HG02981 (cell line): ENCODE results near the gene RBFOX1.
"Not testable (repeated sequence)": the region's sequence is repeated elsewhere in the genome, so short reads cannot be mapped to it uniquely, and the experiment has no call there.

ENCODE experiments used
- ATAC-seq: cut with Tn5 transposase; IDR thresholded peaks from one replicate; pipeline ENCODE4 v1.9.1; 2021; ENCODE audit warnings: mild to moderate bottlenecking, moderate library complexity; ENCODE audit not compliant: unreplicated experiment

The RBFOX1 gene

GRCh38 chr16:7449306-7449705 lies 116.7 kb downstream of the RBFOX1 start:
- ATAC-seq, result no peak

- ATAC-seq, result no peak
These were observed 117.2 kb downstream of the RBFOX1 start for GRCh38 chr16:7449808-7450207.

GRCh38 chr16:7450440-7450839 lies 117.8 kb downstream of the RBFOX1 start:
- no peak for ATAC-seq

GRCh38 chr16:7452090-7452489 lies 119.4 kb downstream of the RBFOX1 start:
- ATAC-seq, result no peak

- ATAC-seq, result no peak
These were observed 123.6 kb downstream of the RBFOX1 start for GRCh38 chr16:7456211-7456610.

GRCh38 chr16:7458144-7458543 lies 125.5 kb downstream of the RBFOX1 start:
- ATAC-seq, result no peak

GRCh38 chr16:7470344-7470743 lies 137.7 kb downstream of the RBFOX1 start:
- ATAC-seq, result no peak

- no peak for ATAC-seq
These were observed 138.6 kb downstream of the RBFOX1 start for GRCh38 chr16:7471268-7471667.

- ATAC-seq, result no peak
These were observed 149.4 kb downstream of the RBFOX1 start for GRCh38 chr16:7482032-7482431.

- no peak for ATAC-seq
These were observed 150.1 kb downstream of the RBFOX1 start for GRCh38 chr16:7482596-7483290.

- ATAC-seq, result no peak
These were observed 155.1 kb downstream of the RBFOX1 start for GRCh38 chr16:7487574-7488323.

- ATAC-seq, result no peak
These were observed 159.5 kb downstream of the RBFOX1 start for GRCh38 chr16:7492122-7492521.

- ATAC-seq, result no peak
These were observed 160.5 kb downstream of the RBFOX1 start for GRCh38 chr16:7493133-7493532.

- no peak for ATAC-seq
These were observed 165.0 kb downstream of the RBFOX1 start for GRCh38 chr16:7497691-7498090.

GRCh38 chr16:7501868-7502267 lies 169.2 kb downstream of the RBFOX1 start:
- no peak for ATAC-seq

- not testable (repeated sequence) for ATAC-seq
These were observed 170.0 kb downstream of the RBFOX1 start for GRCh38 chr16:7502591-7503157.

GRCh38 chr16:7503666-7504065 lies 171.0 kb downstream of the RBFOX1 start:
- no peak for ATAC-seq

GRCh38 chr16:7504844-7505243 lies 172.2 kb downstream of the RBFOX1 start:
- ATAC-seq, result no peak

- ATAC-seq, result no peak
These were observed 172.8 kb downstream of the RBFOX1 start for GRCh38 chr16:7505495-7505894.

- no peak for ATAC-seq
These were observed 173.7 kb downstream of the RBFOX1 start for GRCh38 chr16:7506363-7506762.

GRCh38 chr16:7508656-7509055 lies 176.0 kb downstream of the RBFOX1 start:
- no peak for ATAC-seq

GRCh38 chr16:7509963-7510601 lies 177.4 kb downstream of the RBFOX1 start:
- ATAC-seq, result no peak
